ENCODE measurements around the gene CHMP4B. TPM values are rescaled to one million over a fixed set of nuclear protein-coding genes. Genes with fewer than 3 reads are reported as not detected.

Gene CHMP4B
- total and polyA plus RNA-seq, 12 donors, result 55.1 to 150 (median 93.4) TPM

- no peaks in the 10 kb centered on the region for H3K27me3 ChIP-seq
- TF ChIP-seq CTCF (IDR thresholded peaks at IDR 0.05) (no peak), POLR2A (IDR thresholded peaks at IDR 0.05) (no peak)
- peaks cover 0 to 43% of the 10 kb centered on the region in 2 donors for H3K4me1 ChIP-seq (replicated peaks in 1 of 2)
- no peaks in the 10 kb centered on the region for H3K9me3 ChIP-seq (replicated peaks in 1 of 3)
- DNase-seq, result no peak
- H3K27ac ChIP-seq, result no peak overlapping the region
- H3K4me3 ChIP-seq, result no peak overlapping the region
- no peaks in the 10 kb centered on the region for H3K36me3 ChIP-seq (replicated peaks in 1 of 2)
- 52 to 94% (median 65%) methylated on average over 4 of the region's 4 CpGs for WGBS, 4 donors
- intact Hi-C loops (cut with DNase I), result no loop called here
Observed at GRCh38 chr20:33821270-33821836, 10.2 kb downstream of the CHMP4B start.

- no peak overlapping the region for H3K27ac ChIP-seq
- H3K4me3 ChIP-seq, result no peak overlapping the region
- H3K27me3 ChIP-seq, result no peaks in the 10 kb centered on the region
- intact Hi-C loops (cut with DNase I), result no loop called here
- H3K9me3 ChIP-seq (replicated peaks in 1 of 3), result no peaks in the 10 kb centered on the region
- WGBS, 4 donors, result 59 to 78% (median 73%) methylated on average over 5 of the region's 5 CpGs
- DNase-seq, result no peak
- peaks cover 0 to 48% of the 10 kb centered on the region in 2 donors for H3K4me1 ChIP-seq (replicated peaks in 1 of 2)
- H3K36me3 ChIP-seq (replicated peaks in 1 of 2), result no peaks in the 10 kb centered on the region
- TF ChIP-seq CTCF (IDR thresholded peaks at IDR 0.05), result no peak
- no peak for TF ChIP-seq POLR2A (IDR thresholded peaks at IDR 0.05)
Observed at GRCh38 chr20:33822423-33822822, 11.3 kb downstream of the CHMP4B start.

- Histone ChIP-seq H3K9me3 (replicated peaks in 1 of 3) (no peaks in the 10 kb centered on the region), H3K36me3 (replicated peaks in 1 of 2) (no peaks in the 10 kb centered on the region), H3K27me3 (no peaks in the 10 kb centered on the region), H3K4me1 (replicated peaks in 1 of 2) (peaks cover 0 to 49% of the 10 kb centered on the region in 2 donors), H3K27ac (no peak overlapping the region), H3K4me3 (no peak overlapping the region)
- TF ChIP-seq CTCF (IDR thresholded peaks at IDR 0.05) (no peak), POLR2A (IDR thresholded peaks at IDR 0.05) (no peak)
- 85 to 96% (median 92%) methylated on average over 5 of the region's 5 CpGs for WGBS, 4 donors
- intact Hi-C loops (cut with DNase I), result no loop called here
- DNase-seq, result no peak
Observed at GRCh38 chr20:33822991-33823390, 11.8 kb downstream of the CHMP4B start.

GRCh38 chr20:33824852-33825251, 13.7 kb downstream of the CHMP4B start:
- Histone ChIP-seq H3K27me3 (no peaks in the 10 kb centered on the region), H3K4me3 (no peak overlapping the region), H3K9me3 (replicated peaks in 1 of 3) (no peaks in the 10 kb centered on the region), H3K4me1 (replicated peaks in 1 of 2) (peaks cover 0 to 63% of the 10 kb centered on the region in 2 donors), H3K36me3 (replicated peaks in 1 of 2) (no peaks in the 10 kb centered on the region), H3K27ac (no peak overlapping the region)
- intact Hi-C loops (cut with DNase I), result no loop called here
- no peak for DNase-seq
- 93 to 100% (median 96%) methylated on average over 1 of the region's 1 CpG for WGBS, 4 donors
- TF ChIP-seq POLR2A (IDR thresholded peaks at IDR 0.05) (no peak), CTCF (IDR thresholded peaks at IDR 0.05) (no peak)

Measured in adrenal gland (tissue), 12 donors.